GM23338 (cell line): ENCODE results near the gene LMO7. TPM values are rescaled to one million over a fixed set of nuclear protein-coding genes. Genes with fewer than 3 reads are reported as not detected.

Experiments
- ATAC-seq: fragments of 200-7000 bp; cut with Tn5 transposase; 3 replicates; pipeline ENCODE4 v1.9.1; 2020
- DNase-seq: peaks from one replicate; pipeline ENCODE4 v3.0.0-alpha.2; 2015; ENCODE audit warnings: low spot score
- H2AFZ ChIP-seq: fragments of 200-600 bp; sonication (generic); 2 replicates; pipeline ENCODE4 v1.8.0; 2016; ENCODE audit warnings: antibody characterized with exemption, mild to moderate bottlenecking, moderate library complexity
- H3F3A ChIP-seq: fragments of 200-600 bp; sonication (generic); replicated peaks from 2 replicates; pipeline ENCODE4 v1.8.0; 2017; ENCODE audit warnings: antibody characterized with exemption, mixed run types, low read depth
- H3K27ac ChIP-seq: fragments of 200-600 bp; sonication (generic); 2 replicates; pipeline ENCODE4 v1.6.1; 2016; ENCODE audit warnings: low read depth
- H3K27me3 ChIP-seq: fragments of 200-600 bp; sonication (generic); 2 replicates; pipeline ENCODE4 v1.8.0; 2016; ENCODE audit warnings: mild to moderate bottlenecking, mixed run types, moderate library complexity; ENCODE audit not compliant: insufficient read depth
- H3K36me3 ChIP-seq: fragments of 200-600 bp; sonication (generic); 2 replicates; pipeline ENCODE4 v1.8.0; 2016; ENCODE audit warnings: mild to moderate bottlenecking; ENCODE audit not compliant: insufficient read depth
- H3K4me1 ChIP-seq: fragments of 200-600 bp; sonication (generic); 2 replicates; pipeline ENCODE4 v1.8.0; 2016; ENCODE audit warnings: mild to moderate bottlenecking, moderate library complexity; ENCODE audit not compliant: insufficient read depth
- H3K4me2 ChIP-seq: fragments of 200-600 bp; sonication (generic); 2 replicates; pipeline ENCODE4 v1.7.1; 2017; ENCODE audit warnings: mixed run types
- H3K4me3 ChIP-seq: fragments of 200-600 bp; sonication (generic); 2 replicates; pipeline ENCODE4 v1.6.1; 2016; ENCODE audit warnings: mixed run types
- H3K79me2 ChIP-seq: fragments of 200-600 bp; sonication (generic); replicated peaks from 2 replicates; pipeline ENCODE4 v1.8.0; 2017; ENCODE audit warnings: mild to moderate bottlenecking; ENCODE audit not compliant: insufficient read depth
- H3K9me2 ChIP-seq: fragments of 200-600 bp; sonication (generic); 2 replicates; pipeline ENCODE4 v1.8.0; 2017; ENCODE audit not compliant: insufficient read depth
- H4K20me1 ChIP-seq: fragments of 200-600 bp; sonication (generic); replicated peaks from 2 replicates; pipeline ENCODE4 v1.8.0; 2017; ENCODE audit warnings: mild to moderate bottlenecking; ENCODE audit not compliant: insufficient read depth
- H3K27ac Mint-ChIP-seq: 2 replicates; pipeline ENCODE4 v1.8.0; 2020; ENCODE audit warnings: inconsistent platforms, mild to moderate bottlenecking, moderate library complexity, mixed read lengths
- H3K27me3 Mint-ChIP-seq: 3 replicates; pipeline ENCODE4 v1.8.0; 2022; ENCODE audit warnings: low read depth, mild to moderate bottlenecking, moderate library complexity, mixed read lengths, inconsistent platforms; ENCODE audit not compliant: insufficient read depth, poor library complexity
- H3K36me3 Mint-ChIP-seq: 3 replicates; pipeline ENCODE4 v1.8.0; 2021; ENCODE audit warnings: low read depth, mild to moderate bottlenecking, inconsistent platforms, moderate library complexity, mixed read lengths
- H3K4me1 Mint-ChIP-seq: 3 replicates; pipeline ENCODE4 v1.8.0; 2020; ENCODE audit warnings: mild to moderate bottlenecking, inconsistent platforms, mixed read lengths
- H3K4me3 Mint-ChIP-seq: 3 replicates; pipeline ENCODE4 v1.8.0; 2021; ENCODE audit warnings: moderate library complexity, mild to moderate bottlenecking, inconsistent platforms, mixed read lengths
- H3K9me3 Mint-ChIP-seq: 3 replicates; pipeline ENCODE4 v1.8.0; 2020; ENCODE audit warnings: moderate library complexity, mild to moderate bottlenecking, inconsistent platforms, mixed read lengths
- CREB1 ChIP-seq: fragments of 250-450 bp; sonication (Bioruptor Pico); IDR thresholded peaks from 2 replicates; pipeline ENCODE4 v1.5.0; 2020; ENCODE audit warnings: low read depth, mild to moderate bottlenecking, moderate library complexity
- JUNB ChIP-seq: IDR thresholded peaks from one replicate; pipeline ENCODE4 v1.6.1; 2016; ENCODE audit warnings: antibody characterized with exemption; ENCODE audit not compliant: unreplicated experiment
- NANOG ChIP-seq: IDR thresholded peaks from 2 replicates; pipeline ENCODE4 v1.6.1; 2016; ENCODE audit warnings: antibody characterized with exemption, borderline replicate concordance
- POLR2AphosphoS5 ChIP-seq: IDR thresholded peaks from 2 replicates; pipeline ENCODE4 v1.6.1; 2016; ENCODE audit warnings: antibody characterized with exemption, low read depth
- STAT1 ChIP-seq: IDR thresholded peaks from one replicate; pipeline ENCODE4 v1.6.1; 2016; ENCODE audit warnings: antibody characterized with exemption; ENCODE audit not compliant: unreplicated experiment
- ZNF114 ChIP-seq: fragments of 250-450 bp; sonication (Bioruptor Pico); IDR thresholded peaks from 2 replicates; pipeline ENCODE4 v1.5.0; 2020; ENCODE audit warnings: mild to moderate bottlenecking, moderate library complexity
- polyA plus RNA-seq: library from polyadenylated mRNA; unstranded; fragments of >200 nt; fragmentation: Nextera tagmentation; extraction: Ambion mirVana; gene quantifications from 2 replicates; pipeline ENCODE4 v1.2.1, GENCODE V29; 2016
- total RNA-seq: library from RNA; depleted of rRNA; stranded (reverse); fragments of >200 nt; shearing (Covaris generic); gene quantifications from 2 replicates; pipeline ENCODE4 v1.2.3, GENCODE V29; 2014
- TF ChIP-seq, protein P1 (sequence below): IDR thresholded peaks from one replicate; pipeline ENCODE4 v1.6.1; 2018; ENCODE audit warnings: antibody characterized with exemption; ENCODE audit not compliant: unreplicated experiment
- TF ChIP-seq, protein P2 (sequence below): IDR thresholded peaks from 2 replicates; pipeline ENCODE4 v1.6.1; 2016; ENCODE audit warnings: antibody characterized with exemption
- TF ChIP-seq, protein P3 (sequence below): fragments of 250-450 bp; sonication (Bioruptor Pico); IDR thresholded peaks from 2 replicates; pipeline ENCODE4 v1.5.0; 2020; ENCODE audit warnings: mild to moderate bottlenecking, moderate library complexity

The LMO7 gene
- total and polyA plus RNA-seq, 2 experiments from 2014 or later, result 22.3 to 26.9 TPM

DNA sequence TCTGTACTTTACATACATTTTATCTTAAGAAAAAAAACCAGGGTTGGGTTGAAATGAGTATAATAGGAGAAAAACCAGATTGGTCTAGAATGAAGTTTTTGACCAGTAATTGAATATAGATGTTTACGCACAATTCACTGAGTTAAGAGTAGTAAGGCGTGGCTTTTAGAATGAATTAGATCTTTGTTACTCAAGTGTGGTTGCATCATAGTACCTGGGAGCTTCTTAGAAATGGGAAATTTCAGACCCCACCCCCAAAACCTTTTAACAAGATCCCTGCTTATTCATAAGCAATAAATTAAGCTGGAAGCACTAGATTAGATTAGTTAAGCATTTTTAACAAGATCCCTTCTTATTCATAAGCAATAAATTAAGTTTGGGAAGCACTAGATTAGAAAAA, 28.7 kb upstream of the LMO7 start:
- Mint-ChIP-seq H3K4me1 (peaks cover 6% of the 10 kb centered on the region; the same call in 2 of the 3 replicates), H3K9me3 (no peaks in the 10 kb centered on the region), H3K4me3 (no peak overlapping the region), H3K36me3 (peaks cover 5% of the 10 kb centered on the region; the same call in 1 of the 3 replicates), H3K27ac (0 out of 2 replicates have a peak overlapping the region, but pooled peaks have one; percentile 51), H3K27me3 (peaks cover 2% of the 10 kb centered on the region)
- Histone ChIP-seq H3K36me3 (no peaks in the 10 kb centered on the region), H3K4me2 (no peak overlapping the region), H3K27ac (no peak overlapping the region), H3K79me2 (no peaks in the 10 kb centered on the region), H3F3A (no peaks in the 10 kb centered on the region), H3K4me3 (no peak overlapping the region), H3K4me1 (peaks cover 6% of the 10 kb centered on the region), H2AFZ (no peak overlapping the region), H3K27me3 (no peaks in the 10 kb centered on the region), H4K20me1 (no peaks in the 10 kb centered on the region; the same call in 1 of the 2 replicates), H3K9me2 (no peaks in the 10 kb centered on the region)
- TF ChIP-seq JUNB (no peak), ZNF114 (no peak), STAT1 (no peak), POLR2AphosphoS5 (no peak), CREB1 (CRISPR knock-in tag) (no peak), NANOG (no peak)
- TF ChIP-seq, protein P1, sequence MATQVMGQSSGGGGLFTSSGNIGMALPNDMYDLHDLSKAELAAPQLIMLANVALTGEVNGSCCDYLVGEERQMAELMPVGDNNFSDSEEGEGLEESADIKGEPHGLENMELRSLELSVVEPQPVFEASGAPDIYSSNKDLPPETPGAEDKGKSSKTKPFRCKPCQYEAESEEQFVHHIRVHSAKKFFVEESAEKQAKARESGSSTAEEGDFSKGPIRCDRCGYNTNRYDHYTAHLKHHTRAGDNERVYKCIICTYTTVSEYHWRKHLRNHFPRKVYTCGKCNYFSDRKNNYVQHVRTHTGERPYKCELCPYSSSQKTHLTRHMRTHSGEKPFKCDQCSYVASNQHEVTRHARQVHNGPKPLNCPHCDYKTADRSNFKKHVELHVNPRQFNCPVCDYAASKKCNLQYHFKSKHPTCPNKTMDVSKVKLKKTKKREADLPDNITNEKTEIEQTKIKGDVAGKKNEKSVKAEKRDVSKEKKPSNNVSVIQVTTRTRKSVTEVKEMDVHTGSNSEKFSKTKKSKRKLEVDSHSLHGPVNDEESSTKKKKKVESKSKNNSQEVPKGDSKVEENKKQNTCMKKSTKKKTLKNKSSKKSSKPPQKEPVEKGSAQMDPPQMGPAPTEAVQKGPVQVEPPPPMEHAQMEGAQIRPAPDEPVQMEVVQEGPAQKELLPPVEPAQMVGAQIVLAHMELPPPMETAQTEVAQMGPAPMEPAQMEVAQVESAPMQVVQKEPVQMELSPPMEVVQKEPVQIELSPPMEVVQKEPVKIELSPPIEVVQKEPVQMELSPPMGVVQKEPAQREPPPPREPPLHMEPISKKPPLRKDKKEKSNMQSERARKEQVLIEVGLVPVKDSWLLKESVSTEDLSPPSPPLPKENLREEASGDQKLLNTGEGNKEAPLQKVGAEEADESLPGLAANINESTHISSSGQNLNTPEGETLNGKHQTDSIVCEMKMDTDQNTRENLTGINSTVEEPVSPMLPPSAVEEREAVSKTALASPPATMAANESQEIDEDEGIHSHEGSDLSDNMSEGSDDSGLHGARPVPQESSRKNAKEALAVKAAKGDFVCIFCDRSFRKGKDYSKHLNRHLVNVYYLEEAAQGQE, result no peak
- TF ChIP-seq, protein P2, sequence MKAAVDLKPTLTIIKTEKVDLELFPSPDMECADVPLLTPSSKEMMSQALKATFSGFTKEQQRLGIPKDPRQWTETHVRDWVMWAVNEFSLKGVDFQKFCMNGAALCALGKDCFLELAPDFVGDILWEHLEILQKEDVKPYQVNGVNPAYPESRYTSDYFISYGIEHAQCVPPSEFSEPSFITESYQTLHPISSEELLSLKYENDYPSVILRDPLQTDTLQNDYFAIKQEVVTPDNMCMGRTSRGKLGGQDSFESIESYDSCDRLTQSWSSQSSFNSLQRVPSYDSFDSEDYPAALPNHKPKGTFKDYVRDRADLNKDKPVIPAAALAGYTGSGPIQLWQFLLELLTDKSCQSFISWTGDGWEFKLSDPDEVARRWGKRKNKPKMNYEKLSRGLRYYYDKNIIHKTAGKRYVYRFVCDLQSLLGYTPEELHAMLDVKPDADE, result no peak
- TF ChIP-seq, protein P3, sequence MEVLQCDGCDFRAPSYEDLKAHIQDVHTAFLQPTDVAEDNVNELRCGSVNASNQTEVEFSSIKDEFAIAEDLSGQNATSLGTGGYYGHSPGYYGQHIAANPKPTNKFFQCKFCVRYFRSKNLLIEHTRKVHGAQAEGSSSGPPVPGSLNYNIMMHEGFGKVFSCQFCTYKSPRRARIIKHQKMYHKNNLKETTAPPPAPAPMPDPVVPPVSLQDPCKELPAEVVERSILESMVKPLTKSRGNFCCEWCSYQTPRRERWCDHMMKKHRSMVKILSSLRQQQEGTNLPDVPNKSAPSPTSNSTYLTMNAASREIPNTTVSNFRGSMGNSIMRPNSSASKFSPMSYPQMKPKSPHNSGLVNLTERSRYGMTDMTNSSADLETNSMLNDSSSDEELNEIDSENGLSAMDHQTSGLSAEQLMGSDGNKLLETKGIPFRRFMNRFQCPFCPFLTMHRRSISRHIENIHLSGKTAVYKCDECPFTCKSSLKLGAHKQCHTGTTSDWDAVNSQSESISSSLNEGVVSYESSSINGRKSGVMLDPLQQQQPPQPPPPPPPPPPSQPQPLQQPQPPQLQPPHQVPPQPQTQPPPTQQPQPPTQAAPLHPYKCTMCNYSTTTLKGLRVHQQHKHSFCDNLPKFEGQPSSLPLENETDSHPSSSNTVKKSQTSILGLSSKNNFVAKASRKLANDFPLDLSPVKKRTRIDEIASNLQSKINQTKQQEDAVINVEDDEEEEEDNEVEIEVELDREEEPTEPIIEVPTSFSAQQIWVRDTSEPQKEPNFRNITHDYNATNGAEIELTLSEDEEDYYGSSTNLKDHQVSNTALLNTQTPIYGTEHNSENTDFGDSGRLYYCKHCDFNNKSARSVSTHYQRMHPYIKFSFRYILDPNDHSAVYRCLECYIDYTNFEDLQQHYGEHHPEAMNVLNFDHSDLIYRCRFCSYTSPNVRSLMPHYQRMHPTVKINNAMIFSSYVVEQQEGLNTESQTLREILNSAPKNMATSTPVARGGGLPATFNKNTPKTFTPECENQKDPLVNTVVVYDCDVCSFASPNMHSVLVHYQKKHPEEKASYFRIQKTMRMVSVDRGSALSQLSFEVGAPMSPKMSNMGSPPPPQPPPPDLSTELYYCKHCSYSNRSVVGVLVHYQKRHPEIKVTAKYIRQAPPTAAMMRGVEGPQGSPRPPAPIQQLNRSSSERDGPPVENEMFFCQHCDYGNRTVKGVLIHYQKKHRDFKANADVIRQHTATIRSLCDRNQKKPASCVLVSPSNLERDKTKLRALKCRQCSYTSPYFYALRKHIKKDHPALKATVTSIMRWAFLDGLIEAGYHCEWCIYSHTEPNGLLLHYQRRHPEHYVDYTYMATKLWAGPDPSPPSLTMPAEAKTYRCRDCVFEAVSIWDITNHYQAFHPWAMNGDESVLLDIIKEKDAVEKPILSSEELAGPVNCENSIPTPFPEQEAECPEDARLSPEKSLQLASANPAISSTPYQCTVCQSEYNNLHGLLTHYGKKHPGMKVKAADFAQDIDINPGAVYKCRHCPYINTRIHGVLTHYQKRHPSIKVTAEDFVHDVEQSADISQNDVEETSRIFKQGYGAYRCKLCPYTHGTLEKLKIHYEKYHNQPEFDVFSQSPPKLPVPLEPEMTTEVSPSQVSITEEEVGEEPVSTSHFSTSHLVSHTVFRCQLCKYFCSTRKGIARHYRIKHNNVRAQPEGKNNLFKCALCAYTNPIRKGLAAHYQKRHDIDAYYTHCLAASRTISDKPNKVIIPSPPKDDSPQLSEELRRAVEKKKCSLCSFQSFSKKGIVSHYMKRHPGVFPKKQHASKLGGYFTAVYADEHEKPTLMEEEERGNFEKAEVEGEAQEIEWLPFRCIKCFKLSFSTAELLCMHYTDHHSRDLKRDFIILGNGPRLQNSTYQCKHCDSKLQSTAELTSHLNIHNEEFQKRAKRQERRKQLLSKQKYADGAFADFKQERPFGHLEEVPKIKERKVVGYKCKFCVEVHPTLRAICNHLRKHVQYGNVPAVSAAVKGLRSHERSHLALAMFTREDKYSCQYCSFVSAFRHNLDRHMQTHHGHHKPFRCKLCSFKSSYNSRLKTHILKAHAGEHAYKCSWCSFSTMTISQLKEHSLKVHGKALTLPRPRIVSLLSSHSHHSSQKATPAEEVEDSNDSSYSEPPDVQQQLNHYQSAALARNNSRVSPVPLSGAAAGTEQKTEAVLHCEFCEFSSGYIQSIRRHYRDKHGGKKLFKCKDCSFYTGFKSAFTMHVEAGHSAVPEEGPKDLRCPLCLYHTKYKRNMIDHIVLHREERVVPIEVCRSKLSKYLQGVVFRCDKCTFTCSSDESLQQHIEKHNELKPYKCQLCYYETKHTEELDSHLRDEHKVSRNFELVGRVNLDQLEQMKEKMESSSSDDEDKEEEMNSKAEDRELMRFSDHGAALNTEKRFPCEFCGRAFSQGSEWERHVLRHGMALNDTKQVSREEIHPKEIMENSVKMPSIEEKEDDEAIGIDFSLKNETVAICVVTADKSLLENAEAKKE (CRISPR knock-in tag), result no peak
- no peak for ATAC-seq
- peak; percentile 8 for DNase-seq
